HFFc6 (cell line): Measurements from ENCODE around the gene NRIP3. TPM values are rescaled to one million over a fixed set of nuclear protein-coding genes. Genes with fewer than 3 reads are reported as not detected.
A peak's percentile ranks its signal among the peaks of the same experiment; 100 is the strongest.

Experiments used
- DNase-seq: peaks from one replicate; pipeline ENCODE4 v3.0.0-alpha.2; 2018
- H3K27ac Mint-ChIP-seq: 2 replicates; pipeline ENCODE4 v1.8.0; 2020; ENCODE audit warnings: mild to moderate bottlenecking, mixed read lengths
- H3K27me3 Mint-ChIP-seq: 2 replicates; pipeline ENCODE4 v1.8.0; 2021; ENCODE audit warnings: mild to moderate bottlenecking, moderate library complexity, mixed read lengths; ENCODE audit not compliant: insufficient read depth
- H3K36me3 Mint-ChIP-seq: 2 replicates; pipeline ENCODE4 v1.8.0; 2021; ENCODE audit warnings: low read depth, mixed read lengths
- H3K4me1 Mint-ChIP-seq: 2 replicates; pipeline ENCODE4 v1.8.0; 2020; ENCODE audit warnings: low read depth, mixed read lengths
- H3K4me3 Mint-ChIP-seq: 2 replicates; pipeline ENCODE4 v1.8.0; 2020; ENCODE audit warnings: mild to moderate bottlenecking, moderate library complexity, mixed read lengths
- H3K9me3 Mint-ChIP-seq: 2 replicates; pipeline ENCODE4 v1.8.0; 2020; ENCODE audit warnings: mild to moderate bottlenecking, mixed read lengths
- long read RNA-seq: library from polyadenylated mRNA; unstranded; transcript quantifications from one replicate; pipeline ENCODE4 v2.0.0, GENCODE V29; 2019
- total RNA-seq, 6 experiments: library from RNA; stranded (reverse); fragmentation: NEBNext Ultra II Directional; extraction: Animal tissue kit (Norgen Biotek cat#: 25700); gene quantifications; 2 replicates in 1 of 6; 3 replicates in 5 of 6; pipeline ENCODE4 v1.2.3, GENCODE V29; 2021
- TF ChIP-seq, protein P1 (sequence below): fragments of 200-600 bp; sonication (generic); IDR thresholded peaks from 2 replicates; pipeline ENCODE4 v1.5.0; 2021; ENCODE audit warnings: antibody characterized with exemption, mild to moderate bottlenecking

The NRIP3 gene
- total RNA-seq: 10 to 100 TPM in 4 of 6 experiments, 1 to 10 TPM in 2; 7.8 to 18.6 (median 16.2) TPM
- long read RNA-seq, transcript NRIP3-201 (7 exons, 3,809 nt): major isoform, 8 of 12 reads
- long read RNA-seq, partial matches to known transcripts: 0 of 12 reads
- long read RNA-seq, other reads (novel, unspliced or antisense): 4 of 12 reads

DNA sequence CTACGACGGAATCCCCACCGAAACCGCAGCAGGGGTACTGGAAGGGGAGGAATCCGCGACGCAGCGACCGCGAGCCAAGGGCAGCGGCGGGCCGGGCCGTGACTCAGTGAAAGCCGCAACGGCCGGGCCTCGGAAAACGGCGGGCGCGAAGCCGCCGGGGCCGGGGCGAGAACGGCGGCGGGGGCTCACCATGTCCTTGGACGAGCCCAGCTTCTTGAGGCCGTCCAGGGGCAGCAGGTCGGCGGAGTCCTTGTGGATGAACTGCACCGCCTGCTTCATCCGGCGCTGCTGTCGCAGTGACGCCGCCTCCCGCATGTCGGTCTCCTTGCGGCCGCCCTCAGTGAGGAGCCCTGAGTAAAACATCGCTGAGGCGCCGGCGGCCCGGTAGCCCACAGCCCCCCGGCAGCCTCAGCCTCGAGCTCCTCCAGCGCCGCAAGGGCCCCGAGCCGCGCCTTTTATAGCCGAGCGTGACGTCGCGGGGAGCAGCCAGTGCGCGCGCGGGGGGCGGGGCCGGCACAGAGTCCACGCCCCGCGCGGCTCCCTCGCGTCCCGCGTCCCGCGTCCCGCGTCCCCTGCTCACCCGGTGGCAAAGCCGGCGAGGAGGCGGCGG is at the start of gene NRIP3:
Gene NRIP3 (minus strand): TSS at position 429 of the 610 bp plus-strand sequence. CDS start 66 bp downstream, at position 363.
- Mint-ChIP-seq H3K27ac (peak within 1 kb of the TSS; percentile 80), H3K27me3 (peaks cover 22% of the 10 kb centered on the region), H3K9me3 (no peaks in the 10 kb centered on the region), H3K4me3 (peak within 1 kb of the TSS; percentile 89), H3K4me1 (peaks cover 38% of the 10 kb centered on the region), H3K36me3 (peaks cover 5% of the 10 kb centered on the region)
- TF ChIP-seq, protein P1, sequence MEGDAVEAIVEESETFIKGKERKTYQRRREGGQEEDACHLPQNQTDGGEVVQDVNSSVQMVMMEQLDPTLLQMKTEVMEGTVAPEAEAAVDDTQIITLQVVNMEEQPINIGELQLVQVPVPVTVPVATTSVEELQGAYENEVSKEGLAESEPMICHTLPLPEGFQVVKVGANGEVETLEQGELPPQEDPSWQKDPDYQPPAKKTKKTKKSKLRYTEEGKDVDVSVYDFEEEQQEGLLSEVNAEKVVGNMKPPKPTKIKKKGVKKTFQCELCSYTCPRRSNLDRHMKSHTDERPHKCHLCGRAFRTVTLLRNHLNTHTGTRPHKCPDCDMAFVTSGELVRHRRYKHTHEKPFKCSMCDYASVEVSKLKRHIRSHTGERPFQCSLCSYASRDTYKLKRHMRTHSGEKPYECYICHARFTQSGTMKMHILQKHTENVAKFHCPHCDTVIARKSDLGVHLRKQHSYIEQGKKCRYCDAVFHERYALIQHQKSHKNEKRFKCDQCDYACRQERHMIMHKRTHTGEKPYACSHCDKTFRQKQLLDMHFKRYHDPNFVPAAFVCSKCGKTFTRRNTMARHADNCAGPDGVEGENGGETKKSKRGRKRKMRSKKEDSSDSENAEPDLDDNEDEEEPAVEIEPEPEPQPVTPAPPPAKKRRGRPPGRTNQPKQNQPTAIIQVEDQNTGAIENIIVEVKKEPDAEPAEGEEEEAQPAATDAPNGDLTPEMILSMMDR: no peak
- peak; percentile 28 for DNase-seq

DNA sequence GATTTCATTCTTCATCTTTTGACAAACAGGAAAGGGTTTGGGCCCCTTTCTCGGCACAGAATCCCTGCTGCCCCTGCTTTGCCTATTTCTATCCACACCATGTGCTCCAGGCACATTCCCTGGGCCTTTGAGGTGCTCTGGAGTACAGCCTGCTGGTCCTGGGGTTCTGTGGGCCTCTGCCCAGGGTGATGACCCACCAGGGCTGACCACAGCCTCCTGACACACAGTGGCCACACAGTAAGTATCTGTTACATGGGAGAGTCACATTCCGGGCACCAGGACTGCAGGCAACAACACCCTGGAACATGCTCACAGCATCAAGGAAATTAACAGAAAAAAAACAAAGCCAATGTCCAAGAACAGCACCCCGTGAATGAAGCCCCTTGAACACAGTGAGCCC is 48.5 kb upstream of the NRIP3 start:
- no peak for DNase-seq
- Mint-ChIP-seq H3K27me3 (no peaks in the 10 kb centered on the region), H3K36me3 (no peaks in the 10 kb centered on the region), H3K9me3 (no peaks in the 10 kb centered on the region), H3K27ac (no peak overlapping the region), H3K4me1 (peaks cover 30% of the 10 kb centered on the region), H3K4me3 (no peak overlapping the region)
- TF ChIP-seq, protein P1: no peak

DNA sequence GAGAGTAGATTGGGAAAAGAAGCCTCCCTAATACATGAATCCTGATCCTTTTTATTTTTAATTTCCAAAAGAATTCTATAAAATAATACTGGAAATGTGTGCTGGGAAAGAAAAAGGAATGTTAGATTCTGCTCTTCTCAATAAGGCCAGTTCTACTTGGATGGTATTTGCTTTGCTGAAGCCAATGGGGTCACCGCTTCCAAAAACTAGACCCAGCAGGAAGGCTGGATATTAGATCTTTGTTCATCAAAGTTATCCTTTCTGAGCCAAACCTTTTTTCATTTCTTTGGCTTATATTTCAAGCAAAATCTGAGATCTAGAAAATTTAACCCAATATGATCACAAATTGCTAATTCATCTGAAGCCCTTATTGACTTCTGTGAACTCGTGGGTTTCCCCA is 46.2 kb upstream of the NRIP3 start:
- Mint-ChIP-seq H3K27me3 (no peaks in the 10 kb centered on the region), H3K9me3 (no peaks in the 10 kb centered on the region)

DNA sequence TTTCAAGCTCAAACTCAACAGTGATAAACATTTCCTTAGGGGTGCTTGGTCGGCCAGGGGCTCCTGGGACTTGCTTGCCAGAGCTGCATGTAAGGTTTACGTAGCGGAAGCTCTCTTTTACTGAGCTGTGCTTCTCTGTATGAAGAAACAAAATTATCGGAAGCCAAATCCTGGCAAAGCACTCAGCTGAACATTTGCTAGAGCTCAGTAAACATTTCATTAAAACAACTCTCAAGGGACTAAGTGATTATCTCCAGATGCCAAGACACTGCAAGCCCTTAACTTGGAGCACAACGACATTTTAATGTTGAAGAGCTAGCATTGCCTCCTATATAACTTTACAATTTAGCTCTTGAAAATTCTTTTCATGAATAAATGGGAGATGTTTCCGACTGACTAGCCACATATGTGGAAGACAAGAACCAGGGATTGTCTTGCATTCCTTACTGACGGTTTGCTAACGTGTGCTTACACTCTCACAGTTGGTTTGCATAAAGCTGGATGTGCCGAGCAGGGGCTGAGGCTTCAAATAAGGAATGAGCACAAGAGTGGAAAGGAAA is 44.2 kb upstream of the NRIP3 start:
- no peaks in the 10 kb centered on the region for H3K36me3 Mint-ChIP-seq
- peaks cover 16% of the 10 kb centered on the region for H3K4me1 Mint-ChIP-seq
- H3K27ac Mint-ChIP-seq: no peak overlapping the region
- H3K27me3 Mint-ChIP-seq: peaks cover 2% of the 10 kb centered on the region
- H3K9me3 Mint-ChIP-seq: no peaks in the 10 kb centered on the region
- no peak overlapping the region for H3K4me3 Mint-ChIP-seq
- TF ChIP-seq, protein P1: no peak
- no peak for DNase-seq

More for the DNA sequence above, 46.2 kb upstream of the NRIP3 start:
- H3K4me3 Mint-ChIP-seq: no peak overlapping the region
- no peak for DNase-seq
- peaks cover 30% of the 10 kb centered on the region for H3K4me1 Mint-ChIP-seq
- TF ChIP-seq, protein P1: no peak
- H3K36me3 Mint-ChIP-seq: no peaks in the 10 kb centered on the region
- H3K27ac Mint-ChIP-seq: no peak overlapping the region

DNA sequence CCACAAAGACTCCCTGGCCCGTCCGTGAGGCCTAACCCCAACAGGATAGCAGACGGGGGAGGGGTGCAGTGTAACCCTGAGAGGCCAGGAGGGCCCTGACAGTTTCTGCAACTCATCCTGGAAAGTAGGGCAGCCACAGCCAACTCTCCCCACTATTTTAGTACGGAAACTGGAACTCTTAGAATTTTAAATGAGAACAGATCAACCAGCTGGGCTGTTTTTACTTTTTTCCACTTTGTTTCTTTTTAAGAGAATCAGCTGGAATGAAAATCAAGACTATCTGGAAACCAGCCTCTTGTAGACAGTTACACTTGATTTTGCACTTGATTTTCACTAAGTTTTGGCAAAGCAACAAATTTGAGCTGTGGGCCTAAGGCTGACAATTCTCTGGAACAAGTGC is 42.7 kb upstream of the NRIP3 start:
- no peak overlapping the region for H3K27ac Mint-ChIP-seq
- H3K4me1 Mint-ChIP-seq: peaks cover 9% of the 10 kb centered on the region
- H3K9me3 Mint-ChIP-seq: no peaks in the 10 kb centered on the region
- TF ChIP-seq, protein P1: no peak
- DNase-seq: no peak
- H3K4me3 Mint-ChIP-seq: no peak overlapping the region
- no peaks in the 10 kb centered on the region for H3K36me3 Mint-ChIP-seq
- H3K27me3 Mint-ChIP-seq: peaks cover 2% of the 10 kb centered on the region
